Tibial artery (tissue), 4 donors: ENCODE data around the gene KCMF1.
A peak's percentile ranks its signal among the peaks of the same experiment; 100 is the strongest.

Experiments
- DNase-seq, 2 donors: peaks; one replicate each; pipeline ENCODE4 v3.0.0-alpha.2; 2019
- H3K27ac ChIP-seq, 2 donors: fragments of 200-600 bp; sonication (generic) in 1 of 2; 1 replicate in 1 of 2; 2 replicates in 1 of 2; pipeline ENCODE4 v1.5.1; 2018 to 2019; ENCODE audit warnings: mild to moderate bottlenecking in 1 of 2
- H3K27me3 ChIP-seq, 2 donors: fragments of 200-600 bp; sonication (generic) in 1 of 2; one replicate each; pipeline versions ENCODE4 v1.5.1 to v1.6.0; 2016 to 2019
- H3K36me3 ChIP-seq, 3 donors: fragments of 200-600 bp; sonication (generic) in 2 of 3; one replicate each; pipeline ENCODE4 v1.5.1; 2016 to 2019; ENCODE audit warnings: mild to moderate bottlenecking in 2 of 3
- H3K4me1 ChIP-seq, 4 donors: fragments of 200-600 bp; sonication (generic) in 2 of 4; 1 replicate in 3 of 4; 2 replicates in 1 of 4; pipeline ENCODE4 v1.5.1; 2016 to 2019
- H3K4me3 ChIP-seq, 2 donors: fragments of 200-600 bp; sonication (generic) in 1 of 2; 1 replicate in 1 of 2; 2 replicates in 1 of 2; pipeline ENCODE4 v1.5.1; 2018 to 2019; ENCODE audit warnings: mild to moderate bottlenecking in 2 of 2
- H3K9me3 ChIP-seq, 3 donors: fragments of 200-600 bp; sonication (generic) in 1 of 3; one replicate each; pipeline ENCODE4 v1.5.1; 2016 to 2019
- intact Hi-C: fragments of 100-400 bp; cut with DNase I; formaldehyde crosslinking; loops from one replicate; pipeline ENCODE4 v1.15.0; 2023; ENCODE audit warnings: low total_unique reads
- TF ChIP-seq, protein P1 (sequence below), 2 experiments: fragments of 200-600 bp in 1 of 2; fragments of 450-650 bp in 1 of 2; IDR thresholded peaks; one replicate each; pipeline ENCODE4 v1.5.1; 2017 to 2019; ENCODE audit warnings: antibody characterized with exemption in 2 of 2, mild to moderate bottlenecking in 1 of 2, moderate library complexity in 1 of 2

Gene KCMF1

DNA sequence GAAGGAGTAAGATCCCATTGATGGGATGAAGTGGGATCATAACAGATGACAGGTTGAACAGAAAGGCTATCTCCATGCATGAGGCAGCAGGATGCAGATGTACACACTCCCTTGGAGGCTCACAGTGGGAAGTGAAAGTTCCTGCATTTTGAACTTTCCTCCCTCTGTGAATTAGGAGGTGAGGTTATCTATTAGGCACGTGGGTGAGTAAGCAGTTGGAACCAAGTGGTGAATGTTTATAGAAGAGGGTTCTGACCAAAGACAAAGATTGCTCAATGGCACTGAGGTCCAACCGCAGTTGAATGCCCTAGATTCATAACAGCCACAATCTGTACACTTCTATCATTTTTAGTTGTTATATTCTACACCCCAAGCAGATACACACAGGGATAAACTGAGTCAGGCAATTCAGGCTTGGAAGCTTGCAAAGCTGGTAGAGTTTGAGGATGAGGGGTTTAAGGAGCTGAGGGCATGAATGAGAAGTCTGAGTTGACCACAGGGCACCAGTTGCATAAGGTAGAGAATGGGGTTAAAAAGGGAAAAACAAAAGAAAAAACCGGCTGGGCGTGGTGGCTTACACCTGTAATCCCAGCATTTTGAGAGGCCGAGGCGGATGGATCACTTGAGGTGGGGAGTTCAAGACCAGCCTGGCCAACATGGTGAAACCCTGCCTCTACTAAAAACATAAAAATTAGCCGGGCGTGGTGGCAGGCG is 7.1 kb upstream of the KCMF1 start:
- no peaks in the 10 kb centered on the region for H3K9me3 ChIP-seq
- no peak overlapping the region for H3K4me3 ChIP-seq
- TF ChIP-seq, protein P1, sequence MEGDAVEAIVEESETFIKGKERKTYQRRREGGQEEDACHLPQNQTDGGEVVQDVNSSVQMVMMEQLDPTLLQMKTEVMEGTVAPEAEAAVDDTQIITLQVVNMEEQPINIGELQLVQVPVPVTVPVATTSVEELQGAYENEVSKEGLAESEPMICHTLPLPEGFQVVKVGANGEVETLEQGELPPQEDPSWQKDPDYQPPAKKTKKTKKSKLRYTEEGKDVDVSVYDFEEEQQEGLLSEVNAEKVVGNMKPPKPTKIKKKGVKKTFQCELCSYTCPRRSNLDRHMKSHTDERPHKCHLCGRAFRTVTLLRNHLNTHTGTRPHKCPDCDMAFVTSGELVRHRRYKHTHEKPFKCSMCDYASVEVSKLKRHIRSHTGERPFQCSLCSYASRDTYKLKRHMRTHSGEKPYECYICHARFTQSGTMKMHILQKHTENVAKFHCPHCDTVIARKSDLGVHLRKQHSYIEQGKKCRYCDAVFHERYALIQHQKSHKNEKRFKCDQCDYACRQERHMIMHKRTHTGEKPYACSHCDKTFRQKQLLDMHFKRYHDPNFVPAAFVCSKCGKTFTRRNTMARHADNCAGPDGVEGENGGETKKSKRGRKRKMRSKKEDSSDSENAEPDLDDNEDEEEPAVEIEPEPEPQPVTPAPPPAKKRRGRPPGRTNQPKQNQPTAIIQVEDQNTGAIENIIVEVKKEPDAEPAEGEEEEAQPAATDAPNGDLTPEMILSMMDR (IDR thresholded peaks at IDR 0.05), result no peak
- no peaks in the 10 kb centered on the region for H3K27me3 ChIP-seq
- H3K27ac ChIP-seq, result no peak overlapping the region
- intact Hi-C loops, result no loop called here
- H3K4me1 ChIP-seq, result peaks cover 0 to 11% (median 5%) of the 10 kb centered on the region in 4 donors
- DNase-seq, result peak in 1 of 2 donors; percentile 15
- H3K36me3 ChIP-seq, result peaks cover 5 to 9% (median 8%) of the 10 kb centered on the region in 3 donors

DNA sequence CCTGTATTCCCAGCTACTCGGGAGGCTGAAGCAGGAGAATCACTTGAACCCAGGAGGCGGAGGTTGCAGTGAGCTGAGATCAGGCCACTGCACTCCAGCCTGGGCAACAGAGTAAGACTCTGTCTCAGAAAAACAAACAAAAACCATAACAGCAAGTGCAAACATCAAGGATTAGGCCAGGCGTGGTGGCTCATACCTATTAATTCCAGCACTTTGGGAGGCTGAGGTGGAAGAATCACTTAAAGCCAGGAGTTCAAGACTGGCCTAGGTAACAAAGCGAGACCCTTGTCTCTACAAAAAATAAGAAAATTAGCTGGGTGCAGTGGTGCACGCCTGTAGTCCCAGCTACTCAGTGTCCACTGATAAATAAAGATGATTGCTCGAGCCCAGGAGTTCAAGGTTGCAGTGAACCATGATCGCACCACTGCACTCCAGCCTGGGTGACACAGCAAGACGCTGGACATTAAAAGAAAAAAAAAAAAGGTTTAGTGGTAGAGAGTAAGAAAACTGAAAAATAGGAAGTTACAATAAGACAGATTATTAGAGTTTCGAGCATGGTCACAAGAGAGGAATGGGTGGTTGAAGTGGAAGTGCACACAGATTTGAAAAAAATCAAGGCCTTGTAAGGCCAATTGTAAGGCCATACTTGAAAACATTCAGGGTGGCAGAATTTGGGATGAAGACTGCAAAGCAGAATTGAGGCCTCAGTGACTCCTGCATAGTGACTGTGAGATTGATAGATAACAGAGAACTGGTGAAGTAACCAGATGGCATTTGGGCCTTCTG is 6.4 kb upstream of the KCMF1 start:
- TF ChIP-seq, protein P1 (IDR thresholded peaks at IDR 0.05), result no peak
- intact Hi-C loops, result no loop called here
- Histone ChIP-seq H3K27ac (no peak overlapping the region), H3K4me3 (no peak overlapping the region), H3K9me3 (no peaks in the 10 kb centered on the region), H3K36me3 (peaks cover 5 to 9% (median 8%) of the 10 kb centered on the region in 3 donors), H3K27me3 (no peaks in the 10 kb centered on the region), H3K4me1 (peaks cover 0 to 16% (median 12%) of the 10 kb centered on the region in 4 donors)
- peak in 1 of 2 donors; percentile 31 for DNase-seq

DNA sequence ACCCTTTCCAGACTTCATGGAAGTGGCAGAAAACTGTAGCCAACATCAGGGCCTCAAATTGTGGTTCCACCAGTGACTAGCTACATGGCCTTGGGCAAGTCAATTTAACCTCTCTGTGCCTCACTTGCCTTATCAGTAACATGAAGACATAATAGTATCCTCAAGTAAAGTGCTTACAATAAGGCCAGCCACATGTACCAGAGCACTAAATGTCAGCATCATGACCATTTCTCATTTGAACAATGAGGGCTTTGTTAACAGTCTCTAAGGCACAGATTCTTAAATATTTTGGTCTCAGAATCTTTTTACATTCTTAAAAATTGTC is 5.8 kb upstream of the KCMF1 start:
- intact Hi-C loops, result no loop called here
- peaks cover 0 to 16% (median 14%) of the 10 kb centered on the region in 4 donors for H3K4me1 ChIP-seq
- H3K4me3 ChIP-seq, result no peak overlapping the region
- peaks cover 5 to 9% (median 8%) of the 10 kb centered on the region in 3 donors for H3K36me3 ChIP-seq
- H3K27ac ChIP-seq, result no peak overlapping the region
- H3K27me3 ChIP-seq, result no peaks in the 10 kb centered on the region
- TF ChIP-seq, protein P1 (IDR thresholded peaks at IDR 0.05), result no peak
- H3K9me3 ChIP-seq, result no peaks in the 10 kb centered on the region
- DNase-seq, result no peak

DNA sequence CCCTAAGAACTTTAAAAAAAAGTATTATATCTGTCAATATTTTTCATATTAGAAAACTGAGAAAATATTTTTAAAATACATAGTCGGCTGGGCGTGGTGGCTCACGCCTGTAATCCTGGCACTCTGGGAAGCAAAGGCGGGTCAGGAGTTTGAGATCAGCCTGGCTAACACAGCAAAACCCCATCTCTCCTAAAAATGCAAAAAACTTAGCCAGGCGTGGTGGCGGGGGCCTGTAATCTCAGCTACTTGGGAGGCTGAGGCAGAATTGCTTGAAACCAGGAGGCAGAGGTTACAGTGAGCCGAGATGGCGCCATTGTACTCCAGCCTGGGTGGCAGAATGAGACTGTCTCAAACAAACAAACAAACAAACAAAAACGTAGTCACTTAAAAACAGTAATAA is 5.1 kb upstream of the KCMF1 start:
- no peak overlapping the region for H3K4me3 ChIP-seq
- H3K36me3 ChIP-seq, result peaks cover 5 to 9% (median 8%) of the 10 kb centered on the region in 3 donors
- no peaks in the 10 kb centered on the region for H3K9me3 ChIP-seq
- no peaks in the 10 kb centered on the region for H3K27me3 ChIP-seq
- peaks cover 0 to 16% (median 14%) of the 10 kb centered on the region in 4 donors for H3K4me1 ChIP-seq
- intact Hi-C loops, result no loop called here
- TF ChIP-seq, protein P1 (IDR thresholded peaks at IDR 0.05), result no peak
- no peak overlapping the region for H3K27ac ChIP-seq
- DNase-seq, result peak in 1 of 2 donors; percentile 28

DNA sequence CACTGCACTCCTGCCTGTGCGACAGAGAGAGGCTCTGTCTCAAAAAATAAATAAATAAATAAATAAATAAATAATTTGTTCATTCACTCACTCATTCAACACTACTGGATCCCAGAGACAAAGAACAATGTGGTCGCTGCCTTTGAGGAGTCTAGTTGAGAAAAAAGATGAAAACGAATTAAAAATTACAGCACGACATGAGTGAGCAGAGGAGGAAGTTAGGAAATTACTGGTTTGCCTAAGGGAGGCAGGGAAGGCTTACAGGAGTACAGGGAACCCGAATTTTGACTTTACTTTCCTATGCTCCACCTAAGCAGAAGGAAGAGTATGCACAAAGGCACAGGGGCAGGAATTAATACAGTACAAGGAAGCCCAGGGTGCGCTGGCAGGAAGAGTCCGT is 4.2 kb upstream of the KCMF1 start:
- H3K9me3 ChIP-seq, result no peaks in the 10 kb centered on the region
- DNase-seq, result no peak
- no peak overlapping the region for H3K27ac ChIP-seq
- no peak overlapping the region for H3K4me3 ChIP-seq
- intact Hi-C loops, result no loop called here
- TF ChIP-seq, protein P1 (IDR thresholded peaks at IDR 0.05), result no peak
- no peaks in the 10 kb centered on the region for H3K27me3 ChIP-seq
- peaks cover 5 to 9% (median 8%) of the 10 kb centered on the region in 3 donors for H3K36me3 ChIP-seq
- H3K4me1 ChIP-seq, result peaks cover 0 to 16% (median 14%) of the 10 kb centered on the region in 4 donors
